Ascending aorta (tissue), 2 donors: Measurements from ENCODE around the gene FXN. TPM values are rescaled to one million over a fixed set of nuclear protein-coding genes. Genes with fewer than 3 reads are reported as not detected.

Experiments
- DNase-seq, 2 donors: peaks; one replicate each; pipeline ENCODE4 v3.0.0-alpha.2; 2019; ENCODE audit warnings: low spot score in 2 of 2
- H3K27ac ChIP-seq, 2 donors: fragments of 200-600 bp; sonication (generic); one replicate each; pipeline ENCODE4 v1.5.1; 2016 to 2017; ENCODE audit warnings: mild to moderate bottlenecking in 1 of 2
- H3K27me3 ChIP-seq: fragments of 200-600 bp; sonication (generic); one replicate; pipeline ENCODE4 v1.5.1; 2017
- H3K36me3 ChIP-seq, 2 donors: fragments of 200-600 bp; sonication (generic); one replicate each; pipeline ENCODE4 v1.5.1; 2016
- H3K4me1 ChIP-seq, 2 donors: fragments of 200-600 bp; sonication (generic); one replicate each; pipeline ENCODE4 v1.5.1; 2016 to 2017; ENCODE audit warnings: mild to moderate bottlenecking in 1 of 2
- H3K4me3 ChIP-seq, 2 donors: fragments of 200-600 bp; sonication (generic); one replicate each; pipeline ENCODE4 v1.5.1; 2016 to 2017; ENCODE audit warnings: mild to moderate bottlenecking in 1 of 2
- H3K9me3 ChIP-seq, 2 donors: fragments of 200-600 bp; sonication (generic); one replicate each; pipeline ENCODE4 v1.5.1; 2016
- intact Hi-C: fragments of 100-400 bp; cut with DNase I; formaldehyde crosslinking; loops from one replicate; pipeline ENCODE4 v1.15.1; 2023
- total RNA-seq: library from RNA; depleted of rRNA; stranded (reverse); fragments of >200 nt; gene quantifications from one replicate; pipeline ENCODE4 v1.1.0, GENCODE V29; 2016
- TF ChIP-seq, protein P1 (sequence below), 3 experiments: fragments of 200-600 bp in 2 of 3; fragments of 450-650 bp in 1 of 3; sonication (generic) in 2 of 3; IDR thresholded peaks; one replicate each; pipeline ENCODE4 v1.5.1; 2016 to 2019; ENCODE audit warnings: antibody characterized with exemption in 3 of 3, mild to moderate bottlenecking in 1 of 3, moderate library complexity in 1 of 3

Gene FXN
- total RNA-seq, 1 donor from 2014 or later: not detected

GRCh38 chr9:69004836-69005235 lies 30.7 kb upstream of the FXN start:
- TF ChIP-seq, protein P1, sequence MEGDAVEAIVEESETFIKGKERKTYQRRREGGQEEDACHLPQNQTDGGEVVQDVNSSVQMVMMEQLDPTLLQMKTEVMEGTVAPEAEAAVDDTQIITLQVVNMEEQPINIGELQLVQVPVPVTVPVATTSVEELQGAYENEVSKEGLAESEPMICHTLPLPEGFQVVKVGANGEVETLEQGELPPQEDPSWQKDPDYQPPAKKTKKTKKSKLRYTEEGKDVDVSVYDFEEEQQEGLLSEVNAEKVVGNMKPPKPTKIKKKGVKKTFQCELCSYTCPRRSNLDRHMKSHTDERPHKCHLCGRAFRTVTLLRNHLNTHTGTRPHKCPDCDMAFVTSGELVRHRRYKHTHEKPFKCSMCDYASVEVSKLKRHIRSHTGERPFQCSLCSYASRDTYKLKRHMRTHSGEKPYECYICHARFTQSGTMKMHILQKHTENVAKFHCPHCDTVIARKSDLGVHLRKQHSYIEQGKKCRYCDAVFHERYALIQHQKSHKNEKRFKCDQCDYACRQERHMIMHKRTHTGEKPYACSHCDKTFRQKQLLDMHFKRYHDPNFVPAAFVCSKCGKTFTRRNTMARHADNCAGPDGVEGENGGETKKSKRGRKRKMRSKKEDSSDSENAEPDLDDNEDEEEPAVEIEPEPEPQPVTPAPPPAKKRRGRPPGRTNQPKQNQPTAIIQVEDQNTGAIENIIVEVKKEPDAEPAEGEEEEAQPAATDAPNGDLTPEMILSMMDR (IDR thresholded peaks at IDR 0.05): no peak
- Histone ChIP-seq H3K27me3 (no peaks in the 10 kb centered on the region), H3K4me1 (no peaks in the 10 kb centered on the region), H3K9me3 (no peaks in the 10 kb centered on the region), H3K4me3 (no peak overlapping the region), H3K27ac (no peak overlapping the region), H3K36me3 (no peaks in the 10 kb centered on the region)
- intact Hi-C loops: no loop called here
- no peak for DNase-seq

DNA sequence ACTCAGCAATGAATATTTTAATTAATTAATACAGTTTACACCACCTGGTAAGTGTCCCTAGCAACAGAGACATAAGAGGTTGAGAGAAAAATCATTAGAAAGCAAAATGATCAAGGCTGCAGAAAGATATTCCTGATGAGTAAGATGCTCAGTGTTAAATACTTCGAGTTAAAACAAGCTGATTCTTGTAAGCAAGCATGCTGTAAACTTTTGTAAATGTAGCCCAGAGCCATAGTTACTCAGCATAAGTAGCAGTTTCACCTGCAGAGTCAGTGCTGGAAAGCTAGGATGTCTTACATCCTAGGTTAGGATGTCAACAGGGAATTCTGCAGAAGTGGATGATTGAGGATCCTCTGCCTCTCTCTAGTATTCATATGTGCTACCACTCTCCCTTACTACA lies 25.8 kb upstream of the FXN start:
- Histone ChIP-seq H3K27me3 (no peaks in the 10 kb centered on the region), H3K27ac (no peak overlapping the region), H3K36me3 (no peaks in the 10 kb centered on the region), H3K4me3 (no peak overlapping the region), H3K9me3 (no peaks in the 10 kb centered on the region), H3K4me1 (no peaks in the 10 kb centered on the region)
- TF ChIP-seq, protein P1 (IDR thresholded peaks at IDR 0.05): no peak
- no peak for DNase-seq
- intact Hi-C loops: no loop called here

- no peaks in the 10 kb centered on the region for H3K27me3 ChIP-seq
- intact Hi-C loops: no loop called here
Observed at GRCh38 chr9:69012696-69013381, 22.7 kb upstream of the FXN start.

GRCh38 chr9:69013382-69013727 lies 22.2 kb upstream of the FXN start:
- Histone ChIP-seq H3K36me3 (no peaks in the 10 kb centered on the region), H3K4me3 (no peak overlapping the region), H3K27ac (no peak overlapping the region), H3K9me3 (no peaks in the 10 kb centered on the region), H3K27me3 (no peaks in the 10 kb centered on the region), H3K4me1 (no peaks in the 10 kb centered on the region)
- TF ChIP-seq, protein P1 (IDR thresholded peaks at IDR 0.05): no peak
- intact Hi-C loops: no loop called here
- DNase-seq: no peak

More at GRCh38 chr9:69012696-69013381, 22.7 kb upstream of the FXN start:
- Histone ChIP-seq H3K9me3 (no peaks in the 10 kb centered on the region), H3K4me3 (no peak overlapping the region), H3K27ac (no peak overlapping the region), H3K36me3 (no peaks in the 10 kb centered on the region), H3K4me1 (no peaks in the 10 kb centered on the region)
- no peak for DNase-seq
- TF ChIP-seq, protein P1 (IDR thresholded peaks at IDR 0.05): no peak

DNA sequence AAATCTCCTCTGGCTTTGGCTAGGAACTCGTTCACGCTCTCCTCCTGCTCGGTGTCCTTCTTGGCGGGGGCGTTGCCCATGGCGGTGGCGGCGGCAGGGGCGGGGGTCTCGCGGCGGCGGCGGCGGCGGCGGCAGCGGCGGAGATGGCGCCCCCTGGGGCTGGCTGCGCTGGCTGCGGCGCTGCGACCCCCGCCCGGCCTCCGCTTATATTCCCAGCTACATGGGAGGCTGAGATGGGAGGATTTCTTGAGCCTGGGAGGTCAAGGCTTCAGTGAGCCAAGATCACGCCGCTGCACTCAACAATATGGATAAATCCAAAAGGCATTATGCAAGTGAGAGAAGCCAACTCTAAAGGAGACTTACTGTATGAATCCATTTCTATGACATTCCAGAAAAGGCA lies 21.5 kb upstream of the FXN start, which contains the start of gene PRKACG:
PRKACG (minus strand) TSS at position 101 of the 400 bp plus-strand sequence; CDS start at position 80, 21 bp downstream.
- Histone ChIP-seq H3K27me3 (no peaks in the 10 kb centered on the region), H3K4me1 (no peaks in the 10 kb centered on the region), H3K27ac (no peak within 1 kb of the TSS), H3K36me3 (no peaks in the 10 kb centered on the region), H3K9me3 (no peaks in the 10 kb centered on the region), H3K4me3 (no peak within 1 kb of the TSS)
- intact Hi-C loops: no loop called here
- no peak for DNase-seq
- TF ChIP-seq, protein P1 (IDR thresholded peaks at IDR 0.05): no peak
